ENCODE data around the gene C1QC. TPM values are rescaled to one million over a fixed set of nuclear protein-coding genes. Genes with fewer than 3 reads are reported as not detected.
A peak's percentile ranks its signal among the peaks of the same experiment; 100 is the strongest.

C1QC gene
- total RNA-seq, 4 donors from 2014 or later, result 9.7 to 153 (median 74.8) TPM

- no peak overlapping the region for H3K27ac ChIP-seq
- H3K36me3 ChIP-seq, result no peaks in the 10 kb centered on the region
- no peaks in the 10 kb centered on the region for H3K9me3 ChIP-seq
- 60 to 64% methylated on average over 1 to 2 of the region's 19 CpGs for WGBS, 2 donors
- TF ChIP-seq, protein P1, sequence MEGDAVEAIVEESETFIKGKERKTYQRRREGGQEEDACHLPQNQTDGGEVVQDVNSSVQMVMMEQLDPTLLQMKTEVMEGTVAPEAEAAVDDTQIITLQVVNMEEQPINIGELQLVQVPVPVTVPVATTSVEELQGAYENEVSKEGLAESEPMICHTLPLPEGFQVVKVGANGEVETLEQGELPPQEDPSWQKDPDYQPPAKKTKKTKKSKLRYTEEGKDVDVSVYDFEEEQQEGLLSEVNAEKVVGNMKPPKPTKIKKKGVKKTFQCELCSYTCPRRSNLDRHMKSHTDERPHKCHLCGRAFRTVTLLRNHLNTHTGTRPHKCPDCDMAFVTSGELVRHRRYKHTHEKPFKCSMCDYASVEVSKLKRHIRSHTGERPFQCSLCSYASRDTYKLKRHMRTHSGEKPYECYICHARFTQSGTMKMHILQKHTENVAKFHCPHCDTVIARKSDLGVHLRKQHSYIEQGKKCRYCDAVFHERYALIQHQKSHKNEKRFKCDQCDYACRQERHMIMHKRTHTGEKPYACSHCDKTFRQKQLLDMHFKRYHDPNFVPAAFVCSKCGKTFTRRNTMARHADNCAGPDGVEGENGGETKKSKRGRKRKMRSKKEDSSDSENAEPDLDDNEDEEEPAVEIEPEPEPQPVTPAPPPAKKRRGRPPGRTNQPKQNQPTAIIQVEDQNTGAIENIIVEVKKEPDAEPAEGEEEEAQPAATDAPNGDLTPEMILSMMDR (IDR thresholded peaks at IDR 0.05), result no peak
- no peak for TF ChIP-seq POLR2A (IDR thresholded peaks at IDR 0.05)
- H3K27me3 ChIP-seq, result peaks cover 0 to 64% (median 0%) of the 10 kb centered on the region in 4 donors
- intact Hi-C loops (cut with DNase I), result no loop called here
- H3K4me1 ChIP-seq, result no peaks in the 10 kb centered on the region
- H3K4me3 ChIP-seq, result no peak overlapping the region
- no peak for DNase-seq
Measured at GRCh38 chr1:22660716-22661241, 17.3 kb downstream of the C1QC start.

DNA sequence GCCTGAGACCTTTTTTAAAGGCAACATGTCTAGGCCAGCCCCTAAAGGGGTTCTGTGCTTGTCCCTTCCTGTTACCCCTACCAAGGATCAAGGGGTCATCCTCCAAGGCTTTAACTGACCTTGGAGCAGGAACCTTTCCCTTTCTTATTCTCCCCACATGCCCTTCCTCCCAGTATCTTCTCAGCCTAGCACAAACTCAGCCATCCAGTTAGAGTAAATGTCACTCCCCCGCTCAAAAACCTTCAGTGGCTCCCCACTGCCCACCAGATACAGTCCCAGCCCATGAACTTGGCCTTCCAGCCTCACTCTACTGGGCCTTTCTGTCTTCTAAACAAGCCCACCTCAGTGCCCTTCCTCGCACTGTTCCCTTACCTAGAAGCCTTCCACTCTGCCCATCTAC, 18.4 kb downstream of the C1QC start:
- H3K4me3 ChIP-seq, result no peak overlapping the region
- DNase-seq, result no peak
- no peaks in the 10 kb centered on the region for H3K36me3 ChIP-seq
- intact Hi-C loops (cut with DNase I), result no loop called here
- peaks cover 0 to 57% (median 0%) of the 10 kb centered on the region in 4 donors for H3K27me3 ChIP-seq
- TF ChIP-seq, protein P1 (IDR thresholded peaks at IDR 0.05), result no peak
- TF ChIP-seq POLR2A (IDR thresholded peaks at IDR 0.05), result no peak
- WGBS, 2 donors, result 85% methylated on average over 2 of the region's 2 CpGs
- no peak overlapping the region for H3K27ac ChIP-seq
- no peaks in the 10 kb centered on the region for H3K9me3 ChIP-seq
- no peaks in the 10 kb centered on the region for H3K4me1 ChIP-seq

GRCh38 chr1:22662318-22662717, 18.9 kb downstream of the C1QC start:
- Histone ChIP-seq H3K9me3 (no peaks in the 10 kb centered on the region), H3K4me1 (no peaks in the 10 kb centered on the region), H3K27me3 (peaks cover 0 to 57% (median 0%) of the 10 kb centered on the region in 4 donors), H3K36me3 (no peaks in the 10 kb centered on the region), H3K4me3 (no peak overlapping the region), H3K27ac (no peak overlapping the region)
- TF ChIP-seq POLR2A (IDR thresholded peaks at IDR 0.05), result no peak
- TF ChIP-seq, protein P1 (IDR thresholded peaks at IDR 0.05), result no peak
- 62 to 78% methylated on average over 4 of the region's 5 CpGs for WGBS, 2 donors
- DNase-seq, result no peak
- intact Hi-C loops (cut with DNase I), result no loop called here

DNA sequence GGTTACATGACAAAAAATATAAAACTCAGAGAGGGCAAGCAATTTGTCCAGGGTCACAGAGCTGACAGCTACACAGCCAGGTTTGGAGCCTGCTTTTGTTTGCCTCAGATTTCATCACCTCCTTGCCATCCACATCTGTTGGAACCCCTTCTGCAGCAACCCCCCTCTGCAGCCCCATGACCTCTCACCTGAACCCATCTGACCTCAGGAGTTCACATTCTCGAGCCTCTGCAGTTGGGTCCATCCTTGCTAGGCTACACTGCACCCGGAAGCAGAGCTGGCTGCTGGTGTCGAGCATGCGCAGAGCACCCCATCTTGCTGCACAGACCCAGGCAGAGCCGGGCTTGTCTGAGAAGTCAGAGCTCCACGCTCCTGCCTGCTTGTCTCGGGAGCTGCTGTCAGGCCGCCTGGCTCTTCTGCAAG, 19.6 kb downstream of the C1QC start:
- WGBS, 2 donors, result 70 to 75% methylated on average over 2 to 3 of the region's 8 CpGs
- Histone ChIP-seq H3K4me1 (no peaks in the 10 kb centered on the region), H3K27me3 (peaks cover 0 to 57% (median 0%) of the 10 kb centered on the region in 4 donors), H3K4me3 (no peak overlapping the region), H3K36me3 (no peaks in the 10 kb centered on the region), H3K9me3 (no peaks in the 10 kb centered on the region), H3K27ac (no peak overlapping the region)
- intact Hi-C loops (cut with DNase I), result no loop called here
- no peak for DNase-seq
- no peak for TF ChIP-seq POLR2A (IDR thresholded peaks at IDR 0.05)
- TF ChIP-seq, protein P1 (IDR thresholded peaks at IDR 0.05), result no peak

- intact Hi-C loops (cut with DNase I), result no loop called here
- DNase-seq, result no peak
- WGBS, 2 donors, result 31 to 43% methylated on average over 2 of the region's 7 CpGs
- TF ChIP-seq, protein P1 (IDR thresholded peaks at IDR 0.05), result peak in 3 of 6 experiments; percentile 18 to 41 (median 22)
- TF ChIP-seq POLR2A (IDR thresholded peaks at IDR 0.05), result no peak
- Histone ChIP-seq H3K4me1 (no peaks in the 10 kb centered on the region), H3K36me3 (no peaks in the 10 kb centered on the region), H3K9me3 (no peaks in the 10 kb centered on the region), H3K4me3 (no peak overlapping the region), H3K27ac (no peak overlapping the region), H3K27me3 (peaks cover 0 to 60% (median 0%) of the 10 kb centered on the region in 4 donors)
Measured at GRCh38 chr1:22665752-22666151, 22.3 kb downstream of the C1QC start.

All from esophagus squamous epithelium (tissue), 5 donors.